HepG2 (cell line): ENCODE results near the gene SLC12A9. TPM values are rescaled to one million over a fixed set of nuclear protein-coding genes. Genes with fewer than 3 reads are reported as not detected.

Experiments used
- AHDC1 ChIP-seq: sonication (generic); formaldehyde crosslinking; IDR thresholded peaks from 2 replicates; pipeline ENCODE4 v1.5.1; 2020; ENCODE audit warnings: mild to moderate bottlenecking, missing genetic modification reagents, borderline replicate concordance
- ARID5B ChIP-seq: IDR thresholded peaks from 2 replicates; pipeline ENCODE4 v1.4.0; 2020; ENCODE audit warnings: mild to moderate bottlenecking, missing genetic modification reagents
- ATF1 ChIP-seq: IDR thresholded peaks from 2 replicates; pipeline ENCODE4 v1.6.1; 2016; ENCODE audit warnings: mild to moderate bottlenecking, control low read depth
- CBX2 ChIP-seq, 2 experiments: fragments of 200-600 bp in 1 of 2; sonication (generic); formaldehyde crosslinking in 1 of 2; IDR thresholded peaks; 2 replicates each; pipeline versions ENCODE4 v1.7.0 to v1.8.1; 2018 to 2022; ENCODE audit warnings: low read depth in 2 of 2, low read length in 1 of 2, mild to moderate bottlenecking in 1 of 2, missing genetic modification reagents in 1 of 2
- HES4 ChIP-seq: sonication (generic); formaldehyde crosslinking; IDR thresholded peaks from 2 replicates; pipeline ENCODE4 v1.9.0; 2021; ENCODE audit warnings: mild to moderate bottlenecking, missing genetic modification reagents, borderline replicate concordance
- HMG20A ChIP-seq: IDR thresholded peaks from 2 replicates; pipeline ENCODE4 v1.6.1; 2016; ENCODE audit warnings: borderline replicate concordance
- KLF9 ChIP-seq: IDR thresholded peaks from 2 replicates; pipeline ENCODE4 v1.6.1; 2016; ENCODE audit warnings: low read depth
- PLSCR1 ChIP-seq: sonication (generic); formaldehyde crosslinking; IDR thresholded peaks from 2 replicates; pipeline ENCODE4 v1.5.0; 2020; ENCODE audit warnings: missing genetic modification reagents, mild to moderate bottlenecking, borderline replicate concordance
- RELA ChIP-seq: sonication (generic); formaldehyde crosslinking; IDR thresholded peaks from 2 replicates; pipeline ENCODE4 v1.4.0; 2020; ENCODE audit warnings: missing genetic modification reagents
- ZNF121 ChIP-seq: sonication (generic); formaldehyde crosslinking; IDR thresholded peaks from 2 replicates; pipeline ENCODE4 v1.5.0; 2020; ENCODE audit warnings: mild to moderate bottlenecking, missing genetic modification reagents
- ZNF136 ChIP-seq: sonication (generic); formaldehyde crosslinking; IDR thresholded peaks from 2 replicates; pipeline ENCODE4 v1.8.1; 2022; ENCODE audit warnings: low read depth, mild to moderate bottlenecking, moderate library complexity, missing genetic modification reagents
- ZNF44 ChIP-seq: sonication (generic); formaldehyde crosslinking; IDR thresholded peaks from 2 replicates; pipeline ENCODE4 v1.5.1; 2020; ENCODE audit warnings: mild to moderate bottlenecking, missing genetic modification reagents
- ZNF891 ChIP-seq: sonication (generic); formaldehyde crosslinking; IDR thresholded peaks from 2 replicates; pipeline ENCODE4 v1.5.0; 2020; ENCODE audit warnings: mild to moderate bottlenecking, missing genetic modification reagents
- ZSCAN30 ChIP-seq: sonication (generic); formaldehyde crosslinking; IDR thresholded peaks from 2 replicates; pipeline ENCODE4 v1.5.0; 2020; ENCODE audit warnings: mild to moderate bottlenecking, missing genetic modification reagents
- polyA plus RNA-seq, 8 experiments: library from polyadenylated mRNA; depleted of rRNA in 3 of 8; stranded (reverse) in 7 of 8; unstranded in 1 of 8; fragments of >200 nt; fragmentation: Illumina TruSeq in 4 of 8; extraction: Trizol in 4 of 8; gene quantifications; 2 replicates each; pipeline versions ENCODE4 v1.2.1 to v1.2.3, GENCODE V29; 2011 to 2016; ENCODE audit warnings: low read depth in 4 of 8, missing spikeins in 1 of 8, mixed read lengths in 1 of 8; ENCODE audit not compliant: insufficient read depth in 1 of 8
- total RNA-seq, 5 experiments: library from RNA; depleted of rRNA; stranded (reverse); fragments of >200 nt; fragmentation: Illumina TruSeq; extraction: Trizol; gene quantifications; 2 replicates each; pipeline ENCODE4 v1.2.3, GENCODE V29; 2016; ENCODE audit warnings: low read depth in 1 of 5
- TF ChIP-seq, protein P1 (sequence below): fragments of 450-650 bp; IDR thresholded peaks from 2 replicates; pipeline ENCODE4 v1.6.1; 2016

The SLC12A9 gene
- total and polyA plus RNA-seq, 2 of the 13 experiments (the other 11 are each of a cell fraction or from before 2014, with no cell fraction given): 8.7 to 16.6 TPM

GRCh38 chr7:100852048-100852872, at the start of gene SLC12A9 (continued):
- 0 out of 2 replicates have a peak, but pooled peaks have one; percentile 44 for TF ChIP-seq KLF9 (CRISPR knock-in tag)
- TF ChIP-seq RELA (CRISPR knock-in tag): no peak
- peak; percentile 29; the same call in 1 of the 2 replicates for TF ChIP-seq ZNF44 (CRISPR knock-in tag)
- 0 out of 2 replicates have a peak, but pooled peaks have one; percentile 13 for TF ChIP-seq ZNF891 (CRISPR knock-in tag)
- no peak for TF ChIP-seq PLSCR1 (CRISPR knock-in tag)
- no peak for TF ChIP-seq ZSCAN30 (CRISPR knock-in tag)
- 0 out of 2 replicates have a peak, but pooled peaks have one; percentile 65 for TF ChIP-seq ZNF136 (CRISPR knock-in tag)
- TF ChIP-seq, protein P1, sequence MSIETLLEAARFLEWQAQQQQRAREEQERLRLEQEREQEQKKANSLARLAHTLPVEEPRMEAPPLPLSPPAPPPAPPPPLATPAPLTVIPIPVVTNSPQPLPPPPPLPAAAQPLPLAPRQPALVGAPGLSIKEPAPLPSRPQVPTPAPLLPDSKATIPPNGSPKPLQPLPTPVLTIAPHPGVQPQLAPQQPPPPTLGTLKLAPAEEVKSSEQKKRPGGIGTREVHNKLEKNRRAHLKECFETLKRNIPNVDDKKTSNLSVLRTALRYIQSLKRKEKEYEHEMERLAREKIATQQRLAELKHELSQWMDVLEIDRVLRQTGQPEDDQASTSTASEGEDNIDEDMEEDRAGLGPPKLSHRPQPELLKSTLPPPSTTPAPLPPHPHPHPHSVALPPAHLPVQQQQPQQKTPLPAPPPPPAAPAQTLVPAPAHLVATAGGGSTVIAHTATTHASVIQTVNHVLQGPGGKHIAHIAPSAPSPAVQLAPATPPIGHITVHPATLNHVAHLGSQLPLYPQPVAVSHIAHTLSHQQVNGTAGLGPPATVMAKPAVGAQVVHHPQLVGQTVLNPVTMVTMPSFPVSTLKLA: peak; percentile 89
- no peak for TF ChIP-seq HES4 (CRISPR knock-in tag)
- TF ChIP-seq ATF1: peak; percentile 23; the same call in 1 of the 2 replicates
- peak; percentile 21; the same call in 1 of the 2 replicates for TF ChIP-seq HMG20A (CRISPR knock-in tag)
- 0 out of 2 replicates have a peak, but pooled peaks have one; percentile 22 for TF ChIP-seq ZNF121
- 0 out of 2 replicates have a peak, but pooled peaks have one; percentile 5 for TF ChIP-seq AHDC1 (CRISPR knock-in tag)
- no peak for TF ChIP-seq CBX2 (IDR thresholded peaks at IDR 0.05; ENCODE audit: low read depth, low read length)
- no peak for TF ChIP-seq CBX2 (CRISPR knock-in tag; IDR thresholded peaks at IDR 0.05; ENCODE audit: low read depth)
- TF ChIP-seq ARID5B (CRISPR knock-in tag): peak; percentile 29; the same call in 1 of the 2 replicates
